K562 (cell line): Measurements from ENCODE around the gene ERC2. TPM values are rescaled to one million over a fixed set of nuclear protein-coding genes. Genes with fewer than 3 reads are reported as not detected.

ENCODE experiments used
- NCOA1 ChIP-seq: fragments of 450-650 bp; IDR thresholded peaks from 2 replicates; pipeline ENCODE4 v1.6.1; 2016; ENCODE audit warnings: low read depth
- NFIC ChIP-seq: fragments of 450-650 bp; IDR thresholded peaks from 2 replicates; pipeline ENCODE4 v1.6.1; 2017; ENCODE audit warnings: mild to moderate bottlenecking, inconsistent platforms
- NR2C1 ChIP-seq, 2 experiments: fragments of 450-650 bp; IDR thresholded peaks; 2 replicates each; pipeline ENCODE4 v1.6.1; 2017; ENCODE audit warnings: mild to moderate bottlenecking in 2 of 2, antibody characterized with exemption in 1 of 2, inconsistent platforms in 1 of 2, missing compliant biosample characterization in 1 of 2, missing genetic modification characterization in 1 of 2
- SREBF2 ChIP-seq: sonication (generic); formaldehyde crosslinking; IDR thresholded peaks from 2 replicates; pipeline ENCODE4 v1.4.0; 2020; ENCODE audit warnings: mild to moderate bottlenecking, missing genetic modification reagents
- TEAD2 ChIP-seq: fragments of 450-650 bp; IDR thresholded peaks from 2 replicates; pipeline ENCODE4 v1.6.1; 2016; ENCODE audit warnings: missing genetic modification characterization, control low read depth, missing compliant biosample characterization
- ZFP1 ChIP-seq: fragments of 450-650 bp; formaldehyde crosslinking; IDR thresholded peaks from 2 replicates; pipeline ENCODE4 v1.4.0; 2020; ENCODE audit warnings: mild to moderate bottlenecking, mixed read lengths
- ZNF175 ChIP-seq: fragments of 200-800 bp; sonication (Bioruptor generic); IDR thresholded peaks from 2 replicates; pipeline ENCODE4 v1.6.1; 2016; ENCODE audit warnings: low read depth, mild to moderate bottlenecking, missing genetic modification characterization, missing compliant biosample characterization
- polyA plus RNA-seq, 8 experiments: library from polyadenylated mRNA; depleted of rRNA in 4 of 8; stranded (reverse) in 5 of 8; unstranded in 3 of 8; fragments of >200 nt; fragmentation: Nextera tagmentation in 2 of 8; fragmentation: Illumina TruSeq in 1 of 8; extraction: Ambion mirVana in 2 of 8; extraction: Trizol in 1 of 8; gene quantifications; 2 replicates each; pipeline versions ENCODE4 v1.2.1 to v1.2.3, GENCODE V29; 2011 to 2014; ENCODE audit warnings: inconsistent platforms in 1 of 8, missing spikeins in 1 of 8
- total RNA-seq, 7 experiments: library from RNA; depleted of rRNA in 6 of 7; stranded (reverse); fragments of >200 nt in 6 of 7; fragmentation: Illumina TruSeq in 2 of 7; extraction: Trizol in 2 of 7; gene quantifications; 2 replicates each; pipeline versions ENCODE4 v1.2.1 to v1.2.3, GENCODE V29; 2011 to 2021; ENCODE audit warnings: low replicate concordance in 1 of 7
- TF ChIP-seq, protein P1 (sequence below), 3 experiments: fragments of 200-800 bp in 1 of 3; fragments of 250-450 bp in 1 of 3; fragments of 450-650 bp in 1 of 3; sonication (Bioruptor Pico) in 1 of 3; sonication (Bioruptor generic) in 1 of 3; formaldehyde crosslinking in 1 of 3; IDR thresholded peaks; 2 replicates each; pipeline versions ENCODE4 v1.6.1 to v1.8.0; 2016 to 2022; ENCODE audit warnings: mild to moderate bottlenecking in 2 of 3, missing genetic modification characterization in 2 of 3, missing compliant biosample characterization in 1 of 3, moderate library complexity in 1 of 3
- TF ChIP-seq, protein P2 (sequence below): fragments of 200-800 bp; sonication (Bioruptor generic); IDR thresholded peaks from 2 replicates; pipeline ENCODE4 v1.6.1; 2016; ENCODE audit warnings: missing genetic modification characterization, missing compliant biosample characterization
- TF ChIP-seq, protein P3 (sequence below), 2 experiments: fragments of 200-800 bp in 1 of 2; sonication (Bioruptor generic) in 1 of 2; sonication (generic) in 1 of 2; formaldehyde crosslinking in 1 of 2; IDR thresholded peaks in 1 of 2; conservative IDR thresholded peaks in 1 of 2; 2 replicates each; pipeline versions ENCODE4 v1.5.0 to v1.6.1; 2016 to 2020; ENCODE audit warnings: missing compliant biosample characterization in 1 of 2, missing genetic modification characterization in 1 of 2, missing genetic modification reagents in 1 of 2
- TF ChIP-seq, protein P4 (sequence below): fragments of 450-650 bp; IDR thresholded peaks from 2 replicates; pipeline ENCODE4 v1.6.1; 2016; ENCODE audit warnings: mild to moderate bottlenecking

ERC2 gene
- total and polyA plus RNA-seq, 9 of the 15 experiments (the other 6 are each of a cell fraction or from before 2014, with no cell fraction given) = 0.04 to 0.18 (median 0.07) TPM; not detected in 2

DNA sequence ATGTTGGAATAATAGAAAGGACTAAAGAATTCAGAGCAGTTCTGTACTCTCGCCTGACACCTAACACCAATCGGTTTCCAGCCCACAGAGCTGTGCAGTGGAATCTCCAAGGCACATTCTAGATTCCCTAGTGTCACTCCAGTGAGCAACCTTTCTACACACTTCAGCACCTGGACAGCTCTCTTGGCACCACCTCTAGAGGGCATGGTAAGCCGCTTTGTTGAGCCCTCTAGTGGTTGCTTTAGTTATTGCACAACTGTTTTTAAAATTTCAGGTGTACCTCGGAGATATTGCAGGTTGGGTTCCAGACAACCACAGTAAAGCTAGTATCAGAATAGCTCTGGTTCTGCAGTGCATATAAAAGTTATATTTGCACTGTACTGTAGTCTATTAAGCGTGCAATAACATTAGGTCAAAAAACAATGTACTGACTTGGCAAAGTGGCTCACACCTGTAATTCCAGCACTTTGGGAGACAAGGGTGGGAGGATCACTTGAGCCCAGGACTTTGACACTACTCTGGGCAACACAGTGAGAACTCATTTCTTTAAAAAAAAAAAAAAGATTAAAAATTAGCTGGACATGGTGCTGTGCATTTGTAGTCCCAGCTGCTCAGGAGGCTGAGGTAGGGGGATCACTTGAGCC lies 26.5 kb upstream of the ERC2 start (continued):
- TF ChIP-seq, protein P1, sequence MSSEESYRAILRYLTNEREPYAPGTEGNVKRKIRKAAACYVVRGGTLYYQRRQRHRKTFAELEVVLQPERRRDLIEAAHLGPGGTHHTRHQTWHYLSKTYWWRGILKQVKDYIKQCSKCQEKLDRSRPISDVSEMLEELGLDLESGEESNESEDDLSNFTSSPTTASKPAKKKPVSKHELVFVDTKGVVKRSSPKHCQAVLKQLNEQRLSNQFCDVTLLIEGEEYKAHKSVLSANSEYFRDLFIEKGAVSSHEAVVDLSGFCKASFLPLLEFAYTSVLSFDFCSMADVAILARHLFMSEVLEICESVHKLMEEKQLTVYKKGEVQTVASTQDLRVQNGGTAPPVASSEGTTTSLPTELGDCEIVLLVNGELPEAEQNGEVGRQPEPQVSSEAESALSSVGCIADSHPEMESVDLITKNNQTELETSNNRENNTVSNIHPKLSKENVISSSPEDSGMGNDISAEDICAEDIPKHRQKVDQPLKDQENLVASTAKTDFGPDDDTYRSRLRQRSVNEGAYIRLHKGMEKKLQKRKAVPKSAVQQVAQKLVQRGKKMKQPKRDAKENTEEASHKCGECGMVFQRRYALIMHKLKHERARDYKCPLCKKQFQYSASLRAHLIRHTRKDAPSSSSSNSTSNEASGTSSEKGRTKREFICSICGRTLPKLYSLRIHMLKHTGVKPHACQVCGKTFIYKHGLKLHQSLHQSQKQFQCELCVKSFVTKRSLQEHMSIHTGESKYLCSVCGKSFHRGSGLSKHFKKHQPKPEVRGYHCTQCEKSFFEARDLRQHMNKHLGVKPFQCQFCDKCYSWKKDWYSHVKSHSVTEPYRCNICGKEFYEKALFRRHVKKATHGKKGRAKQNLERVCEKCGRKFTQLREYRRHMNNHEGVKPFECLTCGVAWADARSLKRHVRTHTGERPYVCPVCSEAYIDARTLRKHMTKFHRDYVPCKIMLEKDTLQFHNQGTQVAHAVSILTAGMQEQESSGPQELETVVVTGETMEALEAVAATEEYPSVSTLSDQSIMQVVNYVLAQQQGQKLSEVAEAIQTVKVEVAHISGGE (CRISPR knock-in tag; IDR thresholded peaks at IDR 0.05) = peak in 1 of 3 experiments; percentile 36; a peak in 1 of 6 replicates
- TF ChIP-seq TEAD2 (tag) (no peak), ZNF175 (peak; percentile 84), SREBF2 (CRISPR knock-in tag) (no peak), ZFP1 (CRISPR knock-in tag) (no peak), NCOA1 (peak; percentile 49; the same call in 1 of the 2 replicates), NR2C1 (IDR thresholded peaks at IDR 0.05) (no peak), NR2C1 (tag; IDR thresholded peaks at IDR 0.05) (0 out of 2 replicates have a peak, but pooled peaks have one; percentile 23), NFIC (peak; percentile 82)
- TF ChIP-seq, protein P2, sequence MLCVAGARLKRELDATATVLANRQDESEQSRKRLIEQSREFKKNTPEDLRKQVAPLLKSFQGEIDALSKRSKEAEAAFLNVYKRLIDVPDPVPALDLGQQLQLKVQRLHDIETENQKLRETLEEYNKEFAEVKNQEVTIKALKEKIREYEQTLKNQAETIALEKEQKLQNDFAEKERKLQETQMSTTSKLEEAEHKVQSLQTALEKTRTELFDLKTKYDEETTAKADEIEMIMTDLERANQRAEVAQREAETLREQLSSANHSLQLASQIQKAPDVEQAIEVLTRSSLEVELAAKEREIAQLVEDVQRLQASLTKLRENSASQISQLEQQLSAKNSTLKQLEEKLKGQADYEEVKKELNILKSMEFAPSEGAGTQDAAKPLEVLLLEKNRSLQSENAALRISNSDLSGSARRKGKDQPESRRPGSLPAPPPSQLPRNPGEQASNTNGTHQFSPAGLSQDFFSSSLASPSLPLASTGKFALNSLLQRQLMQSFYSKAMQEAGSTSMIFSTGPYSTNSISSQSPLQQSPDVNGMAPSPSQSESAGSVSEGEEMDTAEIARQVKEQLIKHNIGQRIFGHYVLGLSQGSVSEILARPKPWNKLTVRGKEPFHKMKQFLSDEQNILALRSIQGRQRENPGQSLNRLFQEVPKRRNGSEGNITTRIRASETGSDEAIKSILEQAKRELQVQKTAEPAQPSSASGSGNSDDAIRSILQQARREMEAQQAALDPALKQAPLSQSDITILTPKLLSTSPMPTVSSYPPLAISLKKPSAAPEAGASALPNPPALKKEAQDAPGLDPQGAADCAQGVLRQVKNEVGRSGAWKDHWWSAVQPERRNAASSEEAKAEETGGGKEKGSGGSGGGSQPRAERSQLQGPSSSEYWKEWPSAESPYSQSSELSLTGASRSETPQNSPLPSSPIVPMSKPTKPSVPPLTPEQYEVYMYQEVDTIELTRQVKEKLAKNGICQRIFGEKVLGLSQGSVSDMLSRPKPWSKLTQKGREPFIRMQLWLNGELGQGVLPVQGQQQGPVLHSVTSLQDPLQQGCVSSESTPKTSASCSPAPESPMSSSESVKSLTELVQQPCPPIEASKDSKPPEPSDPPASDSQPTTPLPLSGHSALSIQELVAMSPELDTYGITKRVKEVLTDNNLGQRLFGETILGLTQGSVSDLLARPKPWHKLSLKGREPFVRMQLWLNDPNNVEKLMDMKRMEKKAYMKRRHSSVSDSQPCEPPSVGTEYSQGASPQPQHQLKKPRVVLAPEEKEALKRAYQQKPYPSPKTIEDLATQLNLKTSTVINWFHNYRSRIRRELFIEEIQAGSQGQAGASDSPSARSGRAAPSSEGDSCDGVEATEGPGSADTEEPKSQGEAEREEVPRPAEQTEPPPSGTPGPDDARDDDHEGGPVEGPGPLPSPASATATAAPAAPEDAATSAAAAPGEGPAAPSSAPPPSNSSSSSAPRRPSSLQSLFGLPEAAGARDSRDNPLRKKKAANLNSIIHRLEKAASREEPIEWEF (CRISPR knock-in tag) = no peak
- TF ChIP-seq, protein P3, sequence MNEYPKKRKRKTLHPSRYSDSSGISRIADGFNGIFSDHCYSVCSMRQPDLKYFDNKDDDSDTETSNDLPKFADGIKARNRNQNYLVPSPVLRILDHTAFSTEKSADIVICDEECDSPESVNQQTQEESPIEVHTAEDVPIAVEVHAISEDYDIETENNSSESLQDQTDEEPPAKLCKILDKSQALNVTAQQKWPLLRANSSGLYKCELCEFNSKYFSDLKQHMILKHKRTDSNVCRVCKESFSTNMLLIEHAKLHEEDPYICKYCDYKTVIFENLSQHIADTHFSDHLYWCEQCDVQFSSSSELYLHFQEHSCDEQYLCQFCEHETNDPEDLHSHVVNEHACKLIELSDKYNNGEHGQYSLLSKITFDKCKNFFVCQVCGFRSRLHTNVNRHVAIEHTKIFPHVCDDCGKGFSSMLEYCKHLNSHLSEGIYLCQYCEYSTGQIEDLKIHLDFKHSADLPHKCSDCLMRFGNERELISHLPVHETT (CRISPR knock-in tag; conservative IDR thresholded peaks at IDR 0.05 in 1 of 2, IDR thresholded peaks at IDR 0.05 in 1 of 2) = peak in 1 of 2 experiments; percentile 68; a peak in 2 of 4 replicates
- TF ChIP-seq, protein P4, sequence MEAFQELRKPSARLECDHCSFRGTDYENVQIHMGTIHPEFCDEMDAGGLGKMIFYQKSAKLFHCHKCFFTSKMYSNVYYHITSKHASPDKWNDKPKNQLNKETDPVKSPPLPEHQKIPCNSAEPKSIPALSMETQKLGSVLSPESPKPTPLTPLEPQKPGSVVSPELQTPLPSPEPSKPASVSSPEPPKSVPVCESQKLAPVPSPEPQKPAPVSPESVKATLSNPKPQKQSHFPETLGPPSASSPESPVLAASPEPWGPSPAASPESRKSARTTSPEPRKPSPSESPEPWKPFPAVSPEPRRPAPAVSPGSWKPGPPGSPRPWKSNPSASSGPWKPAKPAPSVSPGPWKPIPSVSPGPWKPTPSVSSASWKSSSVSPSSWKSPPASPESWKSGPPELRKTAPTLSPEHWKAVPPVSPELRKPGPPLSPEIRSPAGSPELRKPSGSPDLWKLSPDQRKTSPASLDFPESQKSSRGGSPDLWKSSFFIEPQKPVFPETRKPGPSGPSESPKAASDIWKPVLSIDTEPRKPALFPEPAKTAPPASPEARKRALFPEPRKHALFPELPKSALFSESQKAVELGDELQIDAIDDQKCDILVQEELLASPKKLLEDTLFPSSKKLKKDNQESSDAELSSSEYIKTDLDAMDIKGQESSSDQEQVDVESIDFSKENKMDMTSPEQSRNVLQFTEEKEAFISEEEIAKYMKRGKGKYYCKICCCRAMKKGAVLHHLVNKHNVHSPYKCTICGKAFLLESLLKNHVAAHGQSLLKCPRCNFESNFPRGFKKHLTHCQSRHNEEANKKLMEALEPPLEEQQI = peak; percentile 91
